Measurements from ENCODE around the gene EGFLAM.
"Not testable (repeated sequence)": the region's sequence is repeated elsewhere in the genome, so short reads cannot be mapped to it uniquely, and the experiment has no call there.

Gene EGFLAM

DNA sequence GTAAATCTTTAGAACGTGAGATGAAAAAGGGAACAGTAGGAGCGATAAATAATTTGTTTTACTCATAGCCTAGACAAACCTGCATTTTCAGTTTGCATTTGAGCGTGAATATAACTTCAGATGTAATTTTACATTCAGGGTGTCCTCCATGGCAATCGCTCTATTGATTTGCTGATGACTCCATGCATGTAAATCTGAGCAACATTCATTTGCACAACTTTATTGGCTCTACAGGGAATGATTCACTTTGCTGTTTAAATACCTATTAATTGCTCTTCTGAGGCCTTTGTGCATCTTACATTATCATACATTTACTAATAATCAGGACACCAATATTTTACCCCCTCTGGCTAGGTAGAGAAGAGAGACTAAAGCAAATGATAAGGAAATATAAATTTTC, 122.2 kb downstream of the EGFLAM start:
- no peak for DNase-seq

- no peak for DNase-seq
These were observed 123.0 kb downstream of the EGFLAM start for GRCh38 chr5:38381361-38381760.

- peak; percentile 43 to 60 for DNase-seq
These were observed 124.5 kb downstream of the EGFLAM start for GRCh38 chr5:38382898-38383297.

DNA sequence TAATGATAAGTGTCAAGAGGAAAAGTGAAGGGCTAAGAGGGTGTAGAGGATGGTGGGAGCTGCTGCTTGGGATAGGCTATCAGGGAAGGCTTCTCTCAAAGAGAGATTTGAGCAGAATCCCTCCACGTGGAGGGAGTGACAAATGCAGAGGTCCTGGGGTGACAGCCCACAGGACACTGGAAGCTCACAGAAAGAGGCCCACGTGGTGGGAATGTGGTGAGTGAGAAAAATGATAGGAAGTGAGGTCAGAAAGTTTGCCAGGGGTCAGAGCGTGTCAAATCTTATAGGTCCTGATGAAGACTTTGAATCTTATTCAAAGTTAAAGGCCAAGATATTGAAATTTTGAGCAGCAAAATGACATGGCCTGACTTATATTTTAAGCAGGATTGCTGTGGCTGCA, 125.3 kb downstream of the EGFLAM start:
- DNase-seq, result no peak

DNA sequence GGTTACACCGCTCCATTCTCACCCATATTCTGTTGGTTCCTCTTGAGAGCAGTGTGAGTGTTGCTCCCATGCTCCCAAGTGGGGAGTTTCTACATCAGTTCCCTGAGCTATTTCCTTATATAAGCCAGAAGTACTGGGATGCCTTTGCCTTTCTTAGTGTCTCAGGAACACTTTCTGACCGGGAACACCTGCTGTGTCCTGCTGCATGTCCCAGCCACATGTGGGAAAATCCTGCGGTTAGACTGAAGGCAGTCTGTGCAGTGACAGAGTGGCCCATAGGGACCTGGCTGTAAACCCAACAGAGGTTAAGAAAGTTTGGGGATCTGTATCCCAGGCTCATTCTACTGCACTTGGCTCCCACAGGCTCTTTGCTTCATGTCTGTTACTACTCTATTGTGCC, 126.0 kb downstream of the EGFLAM start:
- DNase-seq, result no peak

DNA sequence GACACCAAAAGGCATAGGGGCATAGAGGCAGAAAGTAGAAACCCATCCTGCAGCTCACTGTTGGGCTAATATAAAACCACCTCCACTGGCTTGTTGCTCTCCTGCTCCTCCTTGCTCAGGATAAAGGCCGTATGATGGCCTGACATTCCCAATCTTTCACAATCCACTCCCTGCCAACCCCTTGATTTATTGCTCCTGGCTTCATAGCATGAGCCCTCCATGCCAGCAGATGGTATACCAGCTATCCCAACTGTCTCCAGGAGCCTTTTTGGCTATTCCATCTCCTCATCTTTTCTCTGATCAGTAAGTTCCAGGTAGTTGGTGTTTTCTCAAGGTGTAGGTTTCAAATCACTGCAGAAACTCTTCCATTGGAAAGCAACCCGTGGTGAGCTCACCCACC, 128.8 kb downstream of the EGFLAM start:
- no peak for DNase-seq

DNA sequence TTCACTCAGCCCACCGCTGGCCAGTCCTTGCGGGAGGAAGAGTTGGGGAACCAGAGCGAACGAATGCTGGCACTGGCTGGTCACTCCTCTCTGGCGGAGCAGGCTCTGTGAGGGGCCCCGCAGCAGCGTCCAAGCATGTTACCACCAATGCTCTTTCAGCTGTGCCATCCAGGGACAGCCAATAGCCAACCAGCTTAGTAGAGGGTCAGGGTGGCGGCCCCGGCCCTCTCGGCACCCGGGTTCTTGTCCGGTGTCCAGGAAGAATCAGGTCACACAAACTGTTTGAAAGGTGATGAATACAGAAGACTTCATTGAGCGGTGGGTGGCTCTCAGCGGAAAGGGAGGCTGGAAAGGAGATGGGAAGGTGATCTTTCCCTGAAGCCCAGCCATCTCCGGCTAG, 135.3 kb downstream of the EGFLAM start:
- no peak for DNase-seq

GRCh38 chr5:38396766-38397165, 138.4 kb downstream of the EGFLAM start:
- DNase-seq, result no peak

DNA sequence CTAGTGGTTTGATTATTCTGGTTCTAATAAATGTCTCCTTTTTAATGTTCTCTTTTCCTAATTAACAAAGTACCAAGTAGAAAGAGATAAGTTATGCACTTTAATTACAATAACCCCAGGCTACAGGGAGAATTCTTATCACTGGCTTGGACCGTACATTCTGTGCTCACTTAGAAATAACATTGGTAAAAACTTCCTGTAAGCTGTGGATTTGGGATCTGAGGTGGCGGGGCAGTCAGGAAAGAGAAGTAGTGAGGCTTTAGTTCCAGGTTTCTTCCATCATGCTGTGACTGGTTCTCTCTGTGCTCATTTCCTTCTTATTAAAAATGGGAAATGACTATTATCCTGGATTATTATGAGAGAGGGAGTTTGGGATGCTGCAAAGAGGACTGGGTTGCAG, 142.0 kb downstream of the EGFLAM start:
- no peak for DNase-seq

DNA sequence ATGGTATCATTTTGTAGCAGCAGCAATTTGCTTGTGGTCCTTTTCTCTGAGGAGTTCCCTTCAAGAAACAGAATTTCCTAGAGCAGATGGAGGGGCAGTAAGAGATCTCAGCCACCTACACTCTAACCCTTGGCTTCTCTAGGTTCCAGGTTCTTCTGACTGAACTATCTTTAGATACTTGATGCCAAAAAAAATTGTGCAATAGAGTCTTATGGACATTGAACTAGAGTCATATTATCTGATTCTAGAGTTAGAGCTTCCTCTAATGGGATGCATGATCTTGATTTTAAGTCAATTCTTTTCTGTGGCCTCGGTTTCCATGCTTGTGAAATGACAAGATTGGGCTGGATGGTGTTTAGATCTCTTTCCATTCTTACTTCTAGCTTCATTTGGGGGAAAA, 142.8 kb downstream of the EGFLAM start:
- no peak for DNase-seq

DNA sequence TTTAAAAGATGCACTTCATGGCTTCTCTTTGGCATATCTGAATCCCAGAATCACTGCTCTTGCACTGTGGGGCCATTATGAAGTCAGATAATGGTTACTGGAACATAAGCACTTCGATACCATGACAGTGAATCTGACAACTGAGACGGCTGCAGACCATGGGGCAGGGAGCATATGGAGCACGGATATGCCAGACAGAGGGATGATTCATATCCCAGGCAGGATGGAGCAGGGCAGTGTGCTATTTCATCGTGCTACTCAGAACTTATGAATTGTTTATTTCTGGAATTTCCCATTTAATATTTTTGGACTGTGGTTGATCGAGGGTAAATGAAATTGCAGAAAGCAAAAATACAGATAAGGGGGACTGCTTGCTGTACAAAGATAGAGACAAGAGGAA, 145.0 kb downstream of the EGFLAM start:
- no peak for DNase-seq

DNA sequence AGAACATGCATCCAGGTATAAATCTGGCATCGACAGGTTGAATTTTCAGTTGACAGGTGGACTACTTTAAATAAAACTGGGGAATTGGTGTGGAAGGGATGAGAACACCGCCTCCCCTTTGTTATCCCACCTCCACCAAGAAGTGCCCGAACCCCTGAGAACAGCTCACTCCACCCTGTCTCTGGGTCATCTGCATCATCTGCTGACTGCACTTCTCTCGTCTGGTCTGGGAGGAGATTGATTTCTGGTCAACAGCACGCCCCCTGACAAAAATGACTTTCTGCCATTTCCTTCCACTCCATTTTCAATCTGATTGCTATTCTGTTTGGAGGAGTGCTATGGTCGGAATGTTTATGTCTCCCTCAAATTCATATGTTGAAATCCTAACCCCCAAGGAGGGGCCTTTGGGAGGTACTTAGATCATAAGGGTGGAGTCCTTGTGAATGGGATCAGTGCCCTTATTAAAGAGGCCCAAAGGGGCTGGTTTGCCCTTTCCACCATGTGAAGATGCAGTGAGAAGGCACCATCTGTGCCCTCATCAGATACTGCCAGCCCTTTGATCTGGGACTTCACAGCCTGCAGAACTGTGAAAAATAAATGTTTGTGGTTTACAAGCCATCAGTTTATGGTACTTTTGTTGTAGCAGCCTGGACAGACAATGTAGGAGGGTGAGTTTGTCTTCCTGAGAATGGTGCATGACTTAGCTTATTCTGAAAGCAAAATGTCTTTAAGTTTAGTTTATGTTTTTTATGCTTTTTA, 145.7 kb downstream of the EGFLAM start:
- no peak for DNase-seq

- DNase-seq, result no peak
These were observed 146.4 kb downstream of the EGFLAM start for GRCh38 chr5:38404667-38405276.

GRCh38 chr5:38408446-38409198, 150.3 kb downstream of the EGFLAM start:
- no peak for DNase-seq

- no peak for DNase-seq
These were observed 152.1 kb downstream of the EGFLAM start for GRCh38 chr5:38410304-38410990.

GRCh38 chr5:38413696-38414095, 155.3 kb downstream of the EGFLAM start:
- no peak for DNase-seq

DNA sequence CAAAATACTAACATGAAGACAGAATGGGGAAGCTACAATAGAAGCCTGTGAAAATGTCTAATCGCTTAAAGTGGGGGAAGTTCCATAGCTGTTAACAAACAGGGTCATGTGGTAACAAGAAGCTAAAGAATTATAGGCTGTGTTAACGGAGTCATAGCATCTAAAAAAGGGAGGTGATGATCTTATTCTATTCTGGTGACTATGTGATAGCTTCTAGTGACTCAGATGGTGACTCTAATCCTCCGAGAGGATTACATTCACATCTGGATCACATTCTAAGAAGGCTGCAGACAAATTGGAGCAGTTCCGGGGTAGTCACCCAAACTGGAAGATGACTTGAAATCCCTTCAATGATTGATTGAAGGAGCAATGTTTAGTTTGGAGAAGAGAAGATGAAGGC, 156.0 kb downstream of the EGFLAM start:
- no peak for DNase-seq

GRCh38 chr5:38415772-38416171, 157.4 kb downstream of the EGFLAM start:
- DNase-seq, result not testable (repeated sequence)

GRCh38 chr5:38417658-38418017, 159.3 kb downstream of the EGFLAM start:
- no peak for DNase-seq

GRCh38 chr5:38420246-38420645, 161.9 kb downstream of the EGFLAM start:
- no peak for DNase-seq

- DNase-seq, result peak; percentile 35 to 41
These were observed 162.5 kb downstream of the EGFLAM start for GRCh38 chr5:38420691-38421390.

- no peak for DNase-seq
These were observed 164.3 kb downstream of the EGFLAM start for GRCh38 chr5:38422622-38423021.

Data from activated CD4-positive, alpha-beta T cell treated with anti-CD3 and anti-CD28 coated beads, Interleukin-2, amount 50 U/mL, for 48 hours (primary cell).